ENCODE results near the gene UTF1. TPM values are rescaled to one million over a fixed set of nuclear protein-coding genes. Genes with fewer than 3 reads are reported as not detected.

UTF1 gene
- total and polyA plus RNA-seq, 2 of the 8 experiments (the other 6 are each of a cell fraction or from before 2014, with no cell fraction given): 0.47 to 21.8 TPM

DNA sequence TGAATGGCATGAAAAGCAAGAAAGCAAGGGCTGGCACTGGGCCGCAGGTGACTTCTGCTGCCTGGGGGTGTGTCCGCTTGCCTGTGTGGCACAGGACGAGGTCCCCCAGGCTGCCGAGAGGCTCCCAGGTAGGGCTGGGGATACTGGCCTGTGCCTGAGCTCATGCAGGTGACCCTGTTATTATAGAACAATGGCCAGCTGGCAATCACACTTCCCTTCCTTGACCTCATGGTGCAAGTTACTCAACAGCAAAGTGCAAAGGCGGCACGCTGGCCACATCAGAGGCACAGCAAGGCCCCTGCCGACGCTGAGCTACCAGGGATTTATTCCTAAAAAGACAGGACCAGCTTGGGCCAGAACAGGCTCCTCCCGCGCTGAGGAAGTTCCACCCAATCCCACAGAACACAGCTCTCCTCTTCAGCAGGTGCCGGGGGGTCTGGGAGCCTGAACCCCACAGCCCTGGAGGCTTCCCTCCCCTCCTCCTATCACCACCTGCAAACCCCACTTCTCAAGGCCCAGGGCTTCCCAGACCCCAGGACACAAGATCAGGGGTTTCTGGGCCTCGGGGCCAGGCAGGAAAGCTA, 48.1 kb downstream of the UTF1 start:
- Histone ChIP-seq H3K36me3 (ENCODE audit: control insufficient read depth in 2 of 4, insufficient read depth in 4 of 4, low read length in 3 of 4) (peaks cover 4 to 17% (median 12%) of the 10 kb centered on the region in 4 experiments; a peak in 6 of 8 replicates), H3K9ac (replicated peaks in 1 of 4; ENCODE audit: extremely low read depth in 1 of 4, low read depth in 3 of 4, low read length in 3 of 4) (no peak overlapping the region), H3K56ac (replicated peaks; ENCODE audit: insufficient read length, low read depth, low read length) (no peak overlapping the region), H3K23ac (ENCODE audit: insufficient read length) (no peak overlapping the region), H2AK5ac (ENCODE audit: low read depth, low read length) (no peak overlapping the region), H2BK20ac (ENCODE audit: low read length) (no peak overlapping the region), H3K4ac (replicated peaks; ENCODE audit: insufficient read length, low read depth, low read length) (no peak overlapping the region), H3K4me3 (ENCODE audit: extremely low read depth in 1 of 4, insufficient read depth in 2 of 4, low read depth in 3 of 4, low read length in 4 of 4) (no peak overlapping the region), H2BK120ac (replicated peaks; ENCODE audit: low read depth, low read length) (no peak overlapping the region), H3K27me3 (replicated peaks in 1 of 4; ENCODE audit: control insufficient read depth in 3 of 4, extremely low read depth in 1 of 4, insufficient read depth in 3 of 4, low read length in 3 of 4) (peaks cover 0 to 7% (median 4%) of the 10 kb centered on the region in 4 experiments; a peak in 6 of 7 replicates), H3K14ac (ENCODE audit: insufficient read length) (no peak overlapping the region), H2BK5ac (ENCODE audit: low read depth, low read length) (no peak overlapping the region), H3K79me1 (ENCODE audit: low read depth, low read length) (no peaks in the 10 kb centered on the region), H3K18ac (ENCODE audit: extremely low read depth, low read length) (no peak overlapping the region), H2BK12ac (ENCODE audit: low read depth, low read length) (no peak overlapping the region), H3K9me3 (ENCODE audit: insufficient read depth in 2 of 2, low read depth in 1 of 2, low read length in 1 of 2) (no peaks in the 10 kb centered on the region), H2AFZ (ENCODE audit: low read length) (no peak overlapping the region), H2BK15ac (ENCODE audit: low read length) (no peak overlapping the region), H3K4me2 (ENCODE audit: insufficient read depth in 1 of 2, low read depth in 2 of 2, low read length in 2 of 2) (no peak overlapping the region), H3K79me2 (ENCODE audit: control insufficient read depth in 1 of 2, insufficient read depth in 2 of 2, low read length in 2 of 2) (no peaks in the 10 kb centered on the region), H3K23me2 (ENCODE audit: low read depth, low read length) (peaks cover 5% of the 10 kb centered on the region; the same call in 1 of the 2 replicates), H3K4me1 (replicated peaks in 1 of 4; ENCODE audit: control insufficient read depth in 3 of 4, insufficient read depth in 4 of 4, low read length in 3 of 4) (peaks cover 0 to 13% (median 7%) of the 10 kb centered on the region in 4 experiments; a peak in 5 of 7 replicates), H4K91ac (replicated peaks; ENCODE audit: insufficient read length, low read length) (no peak overlapping the region), H3K27ac (ENCODE audit: low read depth, low read length) (no peak overlapping the region), H4K8ac (ENCODE audit: extremely low read depth, insufficient read depth, low read length) (no peak overlapping the region), H4K5ac (ENCODE audit: insufficient read length, low read depth, low read length) (no peak overlapping the region), H4K20me1 (replicated peaks in 1 of 2; ENCODE audit: control insufficient read depth in 1 of 2, insufficient read depth in 2 of 2, low read length in 2 of 2) (peaks cover 0 to 5% of the 10 kb centered on the region in 2 experiments)
- FAIRE-seq (no peak), DNase-seq (ENCODE audit: low read depth in 1 of 2, low spot score in 2 of 2) (no peak)
- CTCF ChIA-PET (ENCODE audit: partially characterized antibody): interaction anchor here (0.7 to 1.8 kb wide), 10 partner anchors 9 to 338 kb away, joined by 3 to 6 read pairs (median 4); no protein-coding TSS in a partner anchor
- 93% methylated on average over 11 of the region's 12 CpGs; no CpG with 5 or more reads in 1 of the 2 experiments for WGBS, 2 experiments (ENCODE audit: extremely low coverage in 1 of 2, insufficient coverage in 1 of 2, insufficient read length in 1 of 2, insufficient replicate concordance in 2 of 2, low coverage in 1 of 2, low lambda C conversion rate in 2 of 2, missing lambda C conversion rate in 1 of 2)
- POLR2A ChIA-PET (ENCODE audit: partially characterized antibody): interaction anchor here (0.8 to 2.4 kb wide), 7 partner anchors 10 to 66 kb away, joined by 3 to 7 read pairs (median 3); no protein-coding TSS in a partner anchor
- TF ChIP-seq TAF7 (optimal IDR thresholded peaks at IDR 0.05; ENCODE audit: borderline replicate concordance, low read depth, low read length) (no peak), SUZ12 (IDR thresholded peaks at IDR 0.05; ENCODE audit: low read length) (no peak), RAD21 (IDR thresholded peaks at IDR 0.05 in 1 of 2, conservative IDR thresholded peaks at IDR 0.05 in 1 of 2; ENCODE audit: low read depth in 2 of 2, low read length in 2 of 2) (no peak), TCF12 (IDR thresholded peaks at IDR 0.05; ENCODE audit: low read depth, low read length) (no peak), POLR2A (IDR thresholded peaks at IDR 0.05; ENCODE audit: control extremely low read depth in 1 of 2, low read depth in 2 of 2, low read length in 2 of 2) (no peak), CREB1 (IDR thresholded peaks at IDR 0.05) (no peak), BACH1 (IDR thresholded peaks at IDR 0.05; ENCODE audit: low read length) (no peak), RBBP5 (IDR thresholded peaks at IDR 0.05; ENCODE audit: borderline replicate concordance, low read depth, low read length) (no peak)
- TF ChIP-seq, protein P1, sequence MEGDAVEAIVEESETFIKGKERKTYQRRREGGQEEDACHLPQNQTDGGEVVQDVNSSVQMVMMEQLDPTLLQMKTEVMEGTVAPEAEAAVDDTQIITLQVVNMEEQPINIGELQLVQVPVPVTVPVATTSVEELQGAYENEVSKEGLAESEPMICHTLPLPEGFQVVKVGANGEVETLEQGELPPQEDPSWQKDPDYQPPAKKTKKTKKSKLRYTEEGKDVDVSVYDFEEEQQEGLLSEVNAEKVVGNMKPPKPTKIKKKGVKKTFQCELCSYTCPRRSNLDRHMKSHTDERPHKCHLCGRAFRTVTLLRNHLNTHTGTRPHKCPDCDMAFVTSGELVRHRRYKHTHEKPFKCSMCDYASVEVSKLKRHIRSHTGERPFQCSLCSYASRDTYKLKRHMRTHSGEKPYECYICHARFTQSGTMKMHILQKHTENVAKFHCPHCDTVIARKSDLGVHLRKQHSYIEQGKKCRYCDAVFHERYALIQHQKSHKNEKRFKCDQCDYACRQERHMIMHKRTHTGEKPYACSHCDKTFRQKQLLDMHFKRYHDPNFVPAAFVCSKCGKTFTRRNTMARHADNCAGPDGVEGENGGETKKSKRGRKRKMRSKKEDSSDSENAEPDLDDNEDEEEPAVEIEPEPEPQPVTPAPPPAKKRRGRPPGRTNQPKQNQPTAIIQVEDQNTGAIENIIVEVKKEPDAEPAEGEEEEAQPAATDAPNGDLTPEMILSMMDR (IDR thresholded peaks at IDR 0.05; ENCODE audit: control extremely low read depth in 1 of 3, insufficient read depth in 1 of 3, low read depth in 1 of 3, low read length in 3 of 3): no peak
